Measurements from ENCODE around the gene AGPAT3. TPM values are rescaled to one million over a fixed set of nuclear protein-coding genes. Genes with fewer than 3 reads are reported as not detected.
A peak's percentile ranks its signal among the peaks of the same experiment; 100 is the strongest.

AGPAT3 gene
- total RNA-seq, 6 experiments from 2014 or later: 56.9 to 111 (median 95.3) TPM

GRCh38 chr21:44027607-44028286, 162.7 kb downstream of the AGPAT3 start:
- TF ChIP-seq, protein P1, sequence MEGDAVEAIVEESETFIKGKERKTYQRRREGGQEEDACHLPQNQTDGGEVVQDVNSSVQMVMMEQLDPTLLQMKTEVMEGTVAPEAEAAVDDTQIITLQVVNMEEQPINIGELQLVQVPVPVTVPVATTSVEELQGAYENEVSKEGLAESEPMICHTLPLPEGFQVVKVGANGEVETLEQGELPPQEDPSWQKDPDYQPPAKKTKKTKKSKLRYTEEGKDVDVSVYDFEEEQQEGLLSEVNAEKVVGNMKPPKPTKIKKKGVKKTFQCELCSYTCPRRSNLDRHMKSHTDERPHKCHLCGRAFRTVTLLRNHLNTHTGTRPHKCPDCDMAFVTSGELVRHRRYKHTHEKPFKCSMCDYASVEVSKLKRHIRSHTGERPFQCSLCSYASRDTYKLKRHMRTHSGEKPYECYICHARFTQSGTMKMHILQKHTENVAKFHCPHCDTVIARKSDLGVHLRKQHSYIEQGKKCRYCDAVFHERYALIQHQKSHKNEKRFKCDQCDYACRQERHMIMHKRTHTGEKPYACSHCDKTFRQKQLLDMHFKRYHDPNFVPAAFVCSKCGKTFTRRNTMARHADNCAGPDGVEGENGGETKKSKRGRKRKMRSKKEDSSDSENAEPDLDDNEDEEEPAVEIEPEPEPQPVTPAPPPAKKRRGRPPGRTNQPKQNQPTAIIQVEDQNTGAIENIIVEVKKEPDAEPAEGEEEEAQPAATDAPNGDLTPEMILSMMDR (IDR thresholded peaks at IDR 0.05): no peak
- TF ChIP-seq POLR2A (IDR thresholded peaks at IDR 0.05): no peak
- Histone ChIP-seq H3K36me3 (peaks cover 0 to 5% (median 0%) of the 10 kb centered on the region in 4 donors), H3K4me1 (peaks cover 0 to 5% (median 0%) of the 10 kb centered on the region in 4 donors), H3K27me3 (no peaks in the 10 kb centered on the region), H3K4me3 (no peak overlapping the region), H3K27ac (no peak overlapping the region), H3K9me3 (no peaks in the 10 kb centered on the region)
- ATAC-seq: no peak
- intact Hi-C loops (cut with DNase I): no loop called here
- no peak for DNase-seq
- WGBS (ENCODE audit: insufficient coverage, low coverage, low lambda C conversion rate, missing lambda C conversion rate): 92% methylated on average over 4 of the region's 8 CpGs

DNA sequence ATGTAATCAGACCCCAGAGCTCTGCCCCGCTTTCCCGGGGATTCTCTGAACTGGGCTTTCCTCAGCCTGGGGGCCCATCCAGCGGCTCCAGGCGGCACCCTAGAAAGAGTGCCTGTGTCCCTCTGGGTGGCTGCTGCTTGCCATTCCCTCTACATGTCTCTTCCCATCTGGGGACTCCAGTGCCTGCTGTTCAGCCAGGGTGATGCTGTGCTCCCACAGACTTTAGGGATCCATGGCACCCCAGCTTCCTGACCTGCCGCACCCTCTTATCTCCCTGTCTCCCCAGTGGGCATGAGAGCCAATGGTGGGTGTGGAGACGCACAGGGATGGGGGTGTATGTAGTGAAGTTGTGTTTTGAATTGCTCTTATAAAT, 163.2 kb downstream of the AGPAT3 start:
- intact Hi-C loops (cut with DNase I): no loop called here
- WGBS (ENCODE audit: insufficient coverage, low coverage, low lambda C conversion rate, missing lambda C conversion rate): 100% methylated on average over 6 of the region's 6 CpGs
- Histone ChIP-seq H3K4me3 (no peak overlapping the region), H3K27ac (no peak overlapping the region), H3K9me3 (no peaks in the 10 kb centered on the region), H3K4me1 (peaks cover 0 to 5% (median 0%) of the 10 kb centered on the region in 4 donors), H3K36me3 (peaks cover 0 to 9% (median 0%) of the 10 kb centered on the region in 4 donors), H3K27me3 (no peaks in the 10 kb centered on the region)
- ATAC-seq (no peak), DNase-seq (no peak)
- no peak for TF ChIP-seq POLR2A (IDR thresholded peaks at IDR 0.05)
- TF ChIP-seq, protein P1 (IDR thresholded peaks at IDR 0.05): no peak

GRCh38 chr21:44029460-44030087, 164.6 kb downstream of the AGPAT3 start:
- ATAC-seq: peak in 2 of 4 donors; percentile 17 to 23
- Histone ChIP-seq H3K27ac (no peak overlapping the region), H3K9me3 (no peaks in the 10 kb centered on the region), H3K27me3 (no peaks in the 10 kb centered on the region), H3K4me3 (no peak overlapping the region), H3K36me3 (peaks cover 0 to 9% (median 0%) of the 10 kb centered on the region in 4 donors), H3K4me1 (peaks cover 0 to 5% (median 0%) of the 10 kb centered on the region in 4 donors)
- intact Hi-C loops (cut with DNase I): no loop called here
- no peak for DNase-seq
- no peak for TF ChIP-seq POLR2A (IDR thresholded peaks at IDR 0.05)
- TF ChIP-seq, protein P1 (IDR thresholded peaks at IDR 0.05): no peak
- 100% methylated on average over 1 of the region's 6 CpGs for WGBS (ENCODE audit: insufficient coverage, low coverage, low lambda C conversion rate, missing lambda C conversion rate)

DNA sequence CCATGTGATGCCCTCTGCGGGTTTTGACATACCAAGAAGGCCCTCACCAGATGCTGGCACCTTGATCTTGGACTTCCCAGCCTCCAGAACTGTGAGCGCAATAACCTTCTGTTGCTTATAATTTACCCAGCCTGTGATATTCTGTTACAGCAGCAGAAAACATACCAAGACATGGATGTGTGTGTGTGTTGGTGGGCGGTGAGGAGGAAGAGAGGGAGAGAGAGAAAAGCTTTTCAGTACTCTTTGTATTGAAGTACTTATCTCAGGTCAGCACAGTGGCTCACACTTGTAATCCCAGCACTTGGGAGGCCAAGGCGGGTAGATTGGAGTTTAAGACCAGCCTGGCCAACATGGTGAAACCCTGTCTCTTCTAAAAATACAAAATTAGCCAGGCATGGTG, 170.2 kb downstream of the AGPAT3 start:
- Histone ChIP-seq H3K4me3 (no peak overlapping the region), H3K36me3 (peaks cover 0 to 43% (median 2%) of the 10 kb centered on the region in 4 donors)
- 100% methylated on average over 2 of the region's 4 CpGs for WGBS (ENCODE audit: insufficient coverage, low coverage, low lambda C conversion rate, missing lambda C conversion rate)

More for the DNA sequence above, 170.2 kb downstream of the AGPAT3 start:
- no peaks in the 10 kb centered on the region for H3K27me3 ChIP-seq
- H3K4me1 ChIP-seq: no peaks in the 10 kb centered on the region
- no peak overlapping the region for H3K27ac ChIP-seq
- ATAC-seq (no peak), DNase-seq (no peak)
- TF ChIP-seq POLR2A (IDR thresholded peaks at IDR 0.05): no peak
- TF ChIP-seq, protein P1 (IDR thresholded peaks at IDR 0.05): no peak
- no peaks in the 10 kb centered on the region for H3K9me3 ChIP-seq
- intact Hi-C loops (cut with DNase I): no loop called here

Small RNA genes within 50 kb of the gene (small RNA-seq; reads per million reads assigned to genes)
- gene RNU6-1150P: 0 reads per million in 2 experiments
- gene RNU6-859P: 0 reads per million in 2 experiments

Other genes starting within 250 kb of the AGPAT3 start
- under 1 TPM in 4 of 6 experiments, not detected in 2; 0.25 to 0.62 (median 0.37) TPM for gene HSF2BP, start 205.7 kb upstream of the AGPAT3 start, total RNA-seq
- 10 to 100 TPM in 2 of 6 experiments, 1 to 10 TPM in 4; 8.0 to 17.0 (median 9.8) TPM for gene RRP1B, start 205.7 kb upstream of the AGPAT3 start, total RNA-seq
- 10 to 100 TPM; 52.9 to 87.5 (median 58.9) TPM for gene PDXK, start 146.1 kb upstream of the AGPAT3 start, total RNA-seq
- 100 to 1,000 TPM in 1 of 6 experiments, 10 to 100 TPM in 5; 16.6 to 137 (median 23.2) TPM for gene CSTB, start 88.9 kb upstream of the AGPAT3 start, total RNA-seq
- 10 to 100 TPM in 4 of 6 experiments, 1 to 10 TPM in 2; 8.8 to 25.1 (median 12.9) TPM for gene RRP1, start 75.6 kb upstream of the AGPAT3 start, total RNA-seq
- 10 to 100 TPM; 15.4 to 25.6 (median 18.4) TPM for gene TRAPPC10, start 147.1 kb downstream of the AGPAT3 start, total RNA-seq
- 1 to 10 TPM in 5 of 6 experiments, under 1 TPM in 1; 0.93 to 7.5 (median 3.0) TPM for gene PWP2, start 242.2 kb downstream of the AGPAT3 start, total RNA-seq

Measured in right lobe of liver (tissue), 6 donors.